ENCODE data around the gene HOXD9. TPM values are rescaled to one million over a fixed set of nuclear protein-coding genes. Genes with fewer than 3 reads are reported as not detected.

HOXD9 gene
- total RNA-seq, 1 donor: 0.36 TPM

- Histone ChIP-seq H3K27me3 (ENCODE audit: insufficient read depth, low read length) (peaks cover 99% of the 10 kb centered on the region), H2AFZ (ENCODE audit: low read length) (no peak overlapping the region), H3K9me3 (ENCODE audit: low read depth, low read length) (no peaks in the 10 kb centered on the region), H3K27ac (ENCODE audit: low read depth, low read length) (no peak overlapping the region), H3K4me2 (ENCODE audit: insufficient read depth, low read length) (no peak overlapping the region), H4K20me1 (ENCODE audit: insufficient read depth, low read length) (peaks cover 3% of the 10 kb centered on the region), H3K4me3 (ENCODE audit: insufficient read depth, low read length) (no peak overlapping the region), H3K4me1 (ENCODE audit: insufficient read depth, low read length) (peaks cover 9% of the 10 kb centered on the region), H3K79me2 (ENCODE audit: insufficient read depth, low read length) (no peaks in the 10 kb centered on the region), H3K36me3 (ENCODE audit: insufficient read depth, low read length) (no peaks in the 10 kb centered on the region)
- TF ChIP-seq CTCF (IDR thresholded peaks at IDR 0.05; ENCODE audit: extremely low read depth, low read depth, low read length): no peak
- no peak for DNase-seq (ENCODE audit: insufficient read length, low spot score, missing footprints)
Measured at GRCh38 chr2:176098366-176099158, 24.0 kb upstream of the HOXD9 start.

- H3K27ac ChIP-seq (ENCODE audit: low read depth, low read length): no peak overlapping the region
- DNase-seq (ENCODE audit: insufficient read length, low spot score, missing footprints): no peak
- H3K9me3 ChIP-seq (ENCODE audit: low read depth, low read length): no peaks in the 10 kb centered on the region
- no peak for TF ChIP-seq CTCF (IDR thresholded peaks at IDR 0.05; ENCODE audit: extremely low read depth, low read depth, low read length)
- no peak overlapping the region for H3K4me3 ChIP-seq (ENCODE audit: insufficient read depth, low read length)
- no peaks in the 10 kb centered on the region for H3K79me2 ChIP-seq (ENCODE audit: insufficient read depth, low read length)
- no peak overlapping the region for H2AFZ ChIP-seq (ENCODE audit: low read length)
- H3K4me2 ChIP-seq (ENCODE audit: insufficient read depth, low read length): no peak overlapping the region
- H3K4me1 ChIP-seq (ENCODE audit: insufficient read depth, low read length): peaks cover 12% of the 10 kb centered on the region
- peaks cover 99% of the 10 kb centered on the region for H3K27me3 ChIP-seq (ENCODE audit: insufficient read depth, low read length)
- H4K20me1 ChIP-seq (ENCODE audit: insufficient read depth, low read length): peaks cover 3% of the 10 kb centered on the region
- H3K36me3 ChIP-seq (ENCODE audit: insufficient read depth, low read length): no peaks in the 10 kb centered on the region
Measured at GRCh38 chr2:176099159-176099727, 23.3 kb upstream of the HOXD9 start.

DNA sequence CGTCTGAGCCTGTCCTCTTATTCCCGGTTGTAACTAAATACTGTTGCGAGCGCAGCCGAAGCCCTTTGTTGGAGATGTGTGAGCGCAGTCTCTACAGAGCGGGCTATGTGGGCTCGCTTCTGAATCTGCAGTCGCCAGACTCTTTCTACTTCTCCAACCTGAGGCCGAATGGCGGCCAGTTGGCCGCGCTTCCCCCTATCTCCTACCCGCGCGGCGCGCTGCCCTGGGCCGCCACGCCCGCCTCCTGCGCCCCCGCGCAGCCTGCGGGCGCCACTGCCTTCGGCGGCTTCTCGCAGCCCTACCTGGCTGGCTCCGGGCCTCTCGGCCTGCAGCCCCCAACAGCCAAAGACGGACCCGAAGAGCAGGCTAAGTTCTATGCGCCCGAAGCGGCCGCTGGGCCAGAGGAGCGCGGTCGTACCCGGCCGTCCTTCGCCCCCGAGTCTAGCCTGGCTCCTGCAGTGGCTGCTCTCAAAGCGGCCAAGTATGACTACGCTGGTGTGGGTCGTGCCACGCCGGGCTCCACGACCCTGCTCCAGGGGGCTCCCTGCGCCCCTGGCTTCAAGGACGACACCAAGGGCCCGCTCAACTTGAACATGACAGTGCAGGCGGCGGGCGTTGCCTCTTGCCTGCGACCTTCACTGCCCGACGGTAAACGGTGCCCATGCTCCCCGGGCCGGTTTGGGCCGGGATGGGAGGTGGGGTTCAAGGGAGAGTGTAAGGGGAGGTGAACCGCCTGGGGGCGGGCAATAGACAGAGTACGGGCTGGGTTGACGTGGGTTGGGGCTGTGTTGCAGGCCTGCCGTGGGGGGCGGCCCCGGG lies 22.6 kb upstream of the HOXD9 start, which contains the start of gene HOXD12:
HOXD12 (plus strand) TSS at position 68 of the 819 bp plus-strand sequence; CDS start at position 75, 7 bp downstream.
- Histone ChIP-seq H3K36me3 (ENCODE audit: insufficient read depth, low read length) (no peaks in the 10 kb centered on the region), H3K4me3 (ENCODE audit: insufficient read depth, low read length) (no peak within 1 kb of the TSS), H3K4me1 (ENCODE audit: insufficient read depth, low read length) (peaks cover 12% of the 10 kb centered on the region), H3K79me2 (ENCODE audit: insufficient read depth, low read length) (no peaks in the 10 kb centered on the region), H3K27ac (ENCODE audit: low read depth, low read length) (no peak within 1 kb of the TSS), H3K4me2 (ENCODE audit: insufficient read depth, low read length) (no peak within 1 kb of the TSS), H3K27me3 (ENCODE audit: insufficient read depth, low read length) (peaks cover 99% of the 10 kb centered on the region), H4K20me1 (ENCODE audit: insufficient read depth, low read length) (peaks cover 3% of the 10 kb centered on the region), H2AFZ (ENCODE audit: low read length) (no peak within 1 kb of the TSS), H3K9me3 (ENCODE audit: low read depth, low read length) (no peaks in the 10 kb centered on the region)
- no peak for DNase-seq (ENCODE audit: insufficient read length, low spot score, missing footprints)
- TF ChIP-seq CTCF (IDR thresholded peaks at IDR 0.05; ENCODE audit: extremely low read depth, low read depth, low read length): no peak
